Muscle of arm (tissue), 12 donors: ENCODE results near the gene RBMXL3. TPM values are rescaled to one million over a fixed set of nuclear protein-coding genes. Genes with fewer than 3 reads are reported as not detected.

Experiments used
- DNase-seq: peaks from one replicate; pipeline ENCODE4 v3.0.0-alpha.2; 2013
- polyA plus RNA-seq, 12 donors: library from polyadenylated mRNA; unstranded; fragments of 120-200 nt; gene quantifications; one replicate each; pipeline ENCODE4 v1.2.1, GENCODE V29; 2013; ENCODE audit not compliant: insufficient read length in 12 of 12

Gene RBMXL3
- polyA plus RNA-seq, 12 donors = not detected

- peak; percentile 67 for DNase-seq
Measured at GRCh38 chrX:115233497-115234455, 44.6 kb downstream of the RBMXL3 start, which contains the start of gene LRCH2. LRCH2 (minus strand) TSS chrX:115234096; CDS start chrX:115234041, 55 bp downstream.

- DNase-seq = no peak
Measured at GRCh38 chrX:115234461-115234860, 45.3 kb downstream of the RBMXL3 start.

- no peak for DNase-seq
Measured at GRCh38 chrX:115236560-115236959, 47.4 kb downstream of the RBMXL3 start.

GRCh38 chrX:115237056-115237455 is 47.8 kb downstream of the RBMXL3 start:
- no peak for DNase-seq

Other genes starting within 250 kb of the RBMXL3 start
- gene IL13RA2, start 171.8 kb upstream of the RBMXL3 start, polyA plus RNA-seq = under 1 TPM in 8 of 12 donors, not detected in 4; 0.13 to 0.80 (median 0.38) TPM
- gene LRCH2, start 44.7 kb downstream of the RBMXL3 start, polyA plus RNA-seq = 1 to 10 TPM in 11 of 12 donors, not detected in 1; 3.4 to 7.9 (median 5.8) TPM
- gene LUZP4, start 100.3 kb downstream of the RBMXL3 start, polyA plus RNA-seq = not detected